IMR-90 (cell line): ENCODE results near the gene ITGB5. TPM values are rescaled to one million over a fixed set of nuclear protein-coding genes. Genes with fewer than 3 reads are reported as not detected.

ENCODE experiments used
- ATAC-seq: fragments of 200-7000 bp; cut with Tn5 transposase; 2 replicates; pipeline ENCODE4 v1.9.1; 2020; ENCODE audit warnings: low read depth, mild to moderate bottlenecking, moderate library complexity
- BruUV-seq: library from RNA; stranded (reverse); fragments of 400-500 nt; replicated peaks from 2 replicates; lab custom pipeline; 2021; lab: Mats Ljungman, UMichigan
- CTCF ChIA-PET: fragments of 300-600 bp; formaldehyde crosslinking; extraction: SDS; loops from one replicate; lab custom pipeline; 2021; ENCODE audit warnings: antibody characterized with exemption; lab: Yijun Ruan, JAX
- POLR2A ChIA-PET: fragments of 300-600 bp; sonication (Branson Sonifier 250); formaldehyde crosslinking; loops from one replicate; lab custom pipeline; 2022; ENCODE audit warnings: antibody characterized with exemption; ENCODE audit not compliant: unreplicated experiment; lab: Charles Lee
- DNase-seq: peaks from one replicate; pipeline ENCODE4 v3.0.0; 2013
- H2AFZ ChIP-seq: replicated peaks from 2 replicates; pipeline ENCODE3; 2013; ENCODE audit warnings: low read length, mild to moderate bottlenecking; ENCODE audit not compliant: poor library complexity
- H2AK5ac ChIP-seq: 2 replicates; pipeline ENCODE4 v1.6.1; 2013; ENCODE audit warnings: low read depth, low read length, inconsistent platforms
- H2AK9ac ChIP-seq: replicated peaks from 2 replicates; pipeline ENCODE3; 2013; ENCODE audit warnings: mild to moderate bottlenecking, low read depth, low read length, moderate library complexity; ENCODE audit not compliant: poor library complexity
- H2BK120ac ChIP-seq: 2 replicates; pipeline ENCODE4 v1.6.1; 2013; ENCODE audit warnings: low read depth, low read length, inconsistent platforms
- H2BK15ac ChIP-seq: 3 replicates; pipeline ENCODE4 v1.6.1; 2013; ENCODE audit warnings: low read depth, low read length, inconsistent platforms
- H2BK20ac ChIP-seq: 2 replicates; pipeline ENCODE4 v1.6.1; 2013; ENCODE audit warnings: low read depth, mild to moderate bottlenecking, inconsistent platforms, low read length, moderate library complexity
- H2BK5ac ChIP-seq: 2 replicates; pipeline ENCODE4 v1.6.1; 2013; ENCODE audit warnings: mild to moderate bottlenecking, low read depth, low read length, inconsistent platforms; ENCODE audit not compliant: poor library complexity, severe bottlenecking
- H3K14ac ChIP-seq: replicated peaks from 2 replicates; pipeline ENCODE4 v1.6.1; 2013; ENCODE audit warnings: low read depth, low read length, inconsistent platforms
- H3K18ac ChIP-seq: 2 replicates; pipeline ENCODE4 v1.6.1; 2013; ENCODE audit warnings: low read depth, low read length, control low read depth
- H3K23ac ChIP-seq: 2 replicates; pipeline ENCODE4 v1.6.1; 2013; ENCODE audit warnings: low read depth, low read length, inconsistent platforms
- H3K27ac ChIP-seq: 2 replicates; pipeline ENCODE4 v1.5.1; 2013; ENCODE audit warnings: mild to moderate bottlenecking, control low read depth, low read length; ENCODE audit not compliant: insufficient read depth
- H3K27me3 ChIP-seq: 2 replicates; pipeline ENCODE4 v1.6.1; 2013; ENCODE audit warnings: low read length; ENCODE audit not compliant: control insufficient read depth, insufficient read depth
- H3K36me3 ChIP-seq: 2 replicates; pipeline ENCODE4 v1.6.1; 2013; ENCODE audit warnings: low read length, mixed read lengths; ENCODE audit not compliant: control insufficient read depth, insufficient read depth
- H3K4ac ChIP-seq: 2 replicates; pipeline ENCODE4 v1.6.1; 2013; ENCODE audit warnings: low read depth, low read length, inconsistent platforms
- H3K4me1 ChIP-seq: 2 replicates; pipeline ENCODE4 v1.6.1; 2013; ENCODE audit warnings: low read length, mixed read lengths; ENCODE audit not compliant: control insufficient read depth, insufficient read depth
- H3K4me2 ChIP-seq: 2 replicates; pipeline ENCODE4 v1.6.1; 2013; ENCODE audit warnings: low read depth, mild to moderate bottlenecking, control low read depth, low read length, moderate library complexity
- H3K4me3 ChIP-seq: 2 replicates; pipeline ENCODE4 v1.5.1; 2013; ENCODE audit warnings: low read depth, mild to moderate bottlenecking, control low read depth, low read length, moderate library complexity; ENCODE audit not compliant: insufficient read depth
- H3K56ac ChIP-seq: 2 replicates; pipeline ENCODE4 v1.6.1; 2013; ENCODE audit warnings: low read length, inconsistent platforms; ENCODE audit not compliant: insufficient read depth; ENCODE audit errors: extremely low read depth
- H3K79me1 ChIP-seq, 2 experiments: 2 replicates each; pipeline ENCODE4 v1.6.1; 2013; ENCODE audit warnings: low read length in 2 of 2, inconsistent platforms in 1 of 2, low read depth in 1 of 2
- H3K9ac ChIP-seq: 2 replicates; pipeline ENCODE4 v1.6.1; 2013; ENCODE audit warnings: low read depth, low read length, control low read depth
- H3K9me1 ChIP-seq: 2 replicates; pipeline ENCODE4 v1.6.1; 2013; ENCODE audit warnings: low read length, inconsistent platforms; ENCODE audit not compliant: insufficient read depth
- H3K9me3 ChIP-seq: 2 replicates; pipeline ENCODE4 v1.6.1; 2013; ENCODE audit warnings: low read length; ENCODE audit not compliant: control insufficient read depth, insufficient read depth
- H4K20me1 ChIP-seq: 2 replicates; pipeline ENCODE4 v1.6.1; 2013; ENCODE audit warnings: low read length, inconsistent platforms; ENCODE audit not compliant: insufficient read depth
- H4K5ac ChIP-seq: 2 replicates; pipeline ENCODE4 v1.6.1; 2013; ENCODE audit warnings: mild to moderate bottlenecking, low read depth, low read length, control low read depth
- H4K8ac ChIP-seq, 2 experiments: 2 replicates each; pipeline ENCODE4 v1.6.1; 2013; ENCODE audit warnings: low read depth in 2 of 2, low read length in 2 of 2, control low read depth in 1 of 2, inconsistent platforms in 1 of 2
- H4K91ac ChIP-seq: 2 replicates; pipeline ENCODE4 v1.6.1; 2013; ENCODE audit warnings: low read depth, low read length, inconsistent platforms; ENCODE audit not compliant: insufficient read depth
- BHLHE40 ChIP-seq: fragments of 150-350 bp; IDR thresholded peaks from 2 replicates; pipeline ENCODE4 v1.6.1; 2016; ENCODE audit warnings: mild to moderate bottlenecking, low read depth, low read length
- CHD1 ChIP-seq: IDR thresholded peaks from 2 replicates; pipeline ENCODE4 v1.6.1; 2012; ENCODE audit warnings: low read depth, low read length, improper control_type of control experiment
- MXI1 ChIP-seq: IDR thresholded peaks from 2 replicates; pipeline ENCODE4 v1.6.1; 2012; ENCODE audit warnings: low read depth, mild to moderate bottlenecking, low read length, moderate library complexity, borderline replicate concordance
- SMC3 ChIP-seq: fragments of 150-350 bp; IDR thresholded peaks from 2 replicates; pipeline ENCODE4 v1.6.1; 2016; ENCODE audit warnings: low read depth, mild to moderate bottlenecking, antibody characterized with exemption, low read length, moderate library complexity
- WGBS, 2 experiments: methylation state at CpG; one replicate each; pipeline versions ENCODE4 v1.1.5 to v1.1.7; 2013; ENCODE audit warnings: missing lambda C conversion rate in 2 of 2; ENCODE audit not compliant: insufficient read length in 1 of 2; ENCODE audit errors: extremely low coverage in 2 of 2; 5-methylcytosine and 5-hydroxymethylcytosine counted together
- dilution Hi-C: fragments of 300-500 bp; cut with HindIII; formaldehyde crosslinking; loops from one replicate; pipeline ENCODE4 v1.14.3; 2018; ENCODE audit warnings: low sequenced_read_pairs; ENCODE audit not compliant: unreplicated experiment
- in situ Hi-C: fragments of 300-500 bp; cut with MboI; formaldehyde crosslinking; loops from 3 replicates; pipeline ENCODE4 v1.14.3; 2019; ENCODE audit warnings: low sequenced_read_pairs, inconsistent platforms, mixed read lengths
- intact Hi-C: fragments of 100-400 bp; cut with micrococcal nuclease; formaldehyde crosslinking; loops from 2 replicates; pipeline ENCODE4 v1.10.0; 2022
- polyA plus RNA-seq, 3 experiments: library from polyadenylated mRNA; depleted of rRNA; stranded (reverse); fragments of >200 nt; gene quantifications; 2 replicates each; pipeline ENCODE4 v1.2.3, GENCODE V29; 2012; ENCODE audit warnings: low replicate concordance in 1 of 3
- total RNA-seq: library from RNA; depleted of rRNA; stranded (reverse); fragments of >200 nt; gene quantifications from 2 replicates; pipeline ENCODE4 v1.2.3, GENCODE V29; 2012
- TF ChIP-seq, protein P1 (sequence below): fragments of 150-350 bp; IDR thresholded peaks from 2 replicates; pipeline ENCODE4 v1.6.1; 2016; ENCODE audit warnings: low read depth, mild to moderate bottlenecking, low read length, moderate library complexity, borderline replicate concordance

The ITGB5 gene
- total and polyA plus RNA-seq, 2 of the 4 experiments (the other 2 are of a cell fraction): 85.0 to 101 TPM

DNA sequence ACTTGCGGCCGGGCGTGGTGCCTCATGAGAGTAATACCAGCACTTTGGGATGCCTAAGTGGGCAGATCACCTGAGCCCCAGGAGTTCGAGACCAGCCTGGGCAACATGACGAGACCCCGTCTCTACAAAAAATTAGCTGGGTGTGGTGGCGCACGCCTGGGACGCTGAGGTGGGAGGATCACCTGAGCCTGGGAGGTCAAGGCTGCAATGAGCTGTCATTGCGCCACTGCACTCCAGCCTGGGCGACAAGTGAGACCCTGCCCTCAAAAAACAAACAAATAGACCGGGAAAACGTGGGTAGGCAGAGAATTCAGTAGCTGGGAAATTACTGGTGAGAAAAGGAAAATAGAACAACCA is 156.2 kb downstream of the ITGB5 start:
- intact Hi-C loops: loop anchor here (2.0 kb wide), 1 partner anchor 42 kb away; no protein-coding TSS in a partner anchor
- WGBS, 2 experiments: 6% methylated on average over 3 of the region's 13 CpGs; no CpG with 5 or more reads in 1 of the 2 experiments

More for the DNA sequence above, 156.2 kb downstream of the ITGB5 start:
- ATAC-seq (no peak), DNase-seq (no peak)
- in situ Hi-C loops: loop anchor here (25.0 kb wide), 1 partner anchor 831 kb away; no protein-coding TSS in a partner anchor
- no peak overlapping the region for H2BK15ac ChIP-seq
- H3K23ac ChIP-seq: no peak overlapping the region
- peaks cover 22 to 37% of the 10 kb centered on the region in 2 experiments for H3K79me1 ChIP-seq
- H3K4ac ChIP-seq: peak overlapping the region; percentile 87
- peak overlapping the region; percentile 97; the same call in 1 of the 2 replicates for H4K91ac ChIP-seq
- peak overlapping the region; percentile 91 for H3K9ac ChIP-seq
- no peak overlapping the region for H2BK120ac ChIP-seq
- H3K4me1 ChIP-seq: no peaks in the 10 kb centered on the region
- H2AFZ ChIP-seq: peak overlapping the region; percentile 96
- H4K5ac ChIP-seq: no peak overlapping the region
- H4K8ac ChIP-seq: peak overlapping the region; percentile 98 to 99; a peak in 3 of 4 replicates
- no peak overlapping the region for H2BK20ac ChIP-seq
- no peak overlapping the region for H3K56ac ChIP-seq
- peaks cover 3% of the 10 kb centered on the region; the same call in 1 of the 2 replicates for H3K9me1 ChIP-seq
- H2AK9ac ChIP-seq: peak overlapping the region; percentile 98
- POLR2A ChIA-PET: no interaction called here
- CTCF ChIA-PET: interaction anchor here (1.3 kb wide), 1 partner anchor 30 kb away, joined by 3 read pairs; no protein-coding TSS in a partner anchor
- no peak overlapping the region for H2BK5ac ChIP-seq
- H3K4me3 ChIP-seq: peak overlapping the region; percentile 72
- dilution Hi-C loops: no loop called here
- peaks cover 2% of the 10 kb centered on the region; the same call in 1 of the 2 replicates for H3K27me3 ChIP-seq
- H3K14ac ChIP-seq: peak overlapping the region; percentile 94
- H3K36me3 ChIP-seq: peaks cover under 1% of the 10 kb centered on the region; the same call in 1 of the 2 replicates
- H4K20me1 ChIP-seq: no peaks in the 10 kb centered on the region; the same call in 1 of the 2 replicates
- peak overlapping the region; percentile 70 for H3K4me2 ChIP-seq
- no peaks in the 10 kb centered on the region for H3K9me3 ChIP-seq
- no peak overlapping the region for H3K18ac ChIP-seq
- H3K27ac ChIP-seq: no peak overlapping the region; the same call in 1 of the 2 replicates
- TF ChIP-seq SMC3 (no peak), CHD1 (no peak), MXI1 (no peak), BHLHE40 (no peak)
- TF ChIP-seq, protein P1, sequence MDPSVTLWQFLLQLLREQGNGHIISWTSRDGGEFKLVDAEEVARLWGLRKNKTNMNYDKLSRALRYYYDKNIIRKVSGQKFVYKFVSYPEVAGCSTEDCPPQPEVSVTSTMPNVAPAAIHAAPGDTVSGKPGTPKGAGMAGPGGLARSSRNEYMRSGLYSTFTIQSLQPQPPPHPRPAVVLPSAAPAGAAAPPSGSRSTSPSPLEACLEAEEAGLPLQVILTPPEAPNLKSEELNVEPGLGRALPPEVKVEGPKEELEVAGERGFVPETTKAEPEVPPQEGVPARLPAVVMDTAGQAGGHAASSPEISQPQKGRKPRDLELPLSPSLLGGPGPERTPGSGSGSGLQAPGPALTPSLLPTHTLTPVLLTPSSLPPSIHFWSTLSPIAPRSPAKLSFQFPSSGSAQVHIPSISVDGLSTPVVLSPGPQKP: no peak
- 0 out of 2 replicates have a peak overlapping the region, but pooled peaks have one; percentile 90 for H2AK5ac ChIP-seq
- no TSS peak for BruUV-seq
